HCT116 (cell line): ENCODE results near the gene PRPH2. TPM values are rescaled to one million over a fixed set of nuclear protein-coding genes. Genes with fewer than 3 reads are reported as not detected.

Experiments used
- ATAC-seq: fragments of 200-7000 bp; cut with Tn5 transposase; 2 replicates; pipeline ENCODE4 v1.9.1; 2020; ENCODE audit warnings: mild to moderate bottlenecking, moderate library complexity
- BruUV-seq: library from RNA; stranded (reverse); fragments of 400-500 nt; replicated peaks from 2 replicates; lab custom pipeline; 2021; lab: Mats Ljungman, UMichigan
- CTCF ChIA-PET: fragments of 300-600 bp; sonication (Branson Sonifier 250); formaldehyde crosslinking; loops from one replicate; lab custom pipeline; 2021; ENCODE audit warnings: antibody characterized with exemption; lab: Charles Lee
- POLR2A ChIA-PET: fragments of 300-600, 350-600 bp; sonication (Branson Sonifier 250); formaldehyde crosslinking; loops from one replicate; lab custom pipeline; 2021; ENCODE audit warnings: antibody characterized with exemption; lab: Charles Lee
- RAD21 ChIA-PET, 2 experiments: fragments of 300-600 bp; sonication (Branson Sonifier 250); formaldehyde crosslinking; loops; one replicate each; lab custom pipeline; 2023; ENCODE audit warnings: low total read pairs in 2 of 2; ENCODE audit not compliant: uncharacterized antibody in 2 of 2, unreplicated experiment in 2 of 2, low non-redundant PET in 1 of 2; lab: Charles Lee
- DNase-seq: peaks from one replicate; pipeline ENCODE4 v3.0.0-alpha.2; 2010; ENCODE audit warnings: low read depth, low spot score
- H2AFZ ChIP-seq: fragments of 200-600 bp; shearing (Covaris generic), sonication (generic); 2 replicates; pipeline ENCODE4 v1.6.1; 2017; ENCODE audit warnings: low read depth, mixed run types, mixed read lengths, antibody characterized with exemption, low read length; ENCODE audit not compliant: poor library complexity, severe bottlenecking
- H3K27ac ChIP-seq: 2 replicates; pipeline ENCODE4 v1.5.1; 2012; ENCODE audit warnings: low read depth, low read length
- H3K27me3 ChIP-seq: fragments of 200-600 bp; sonication (generic); 2 replicates; pipeline ENCODE4 v1.6.1; 2016; ENCODE audit warnings: mixed run types, low read length, mixed read lengths; ENCODE audit not compliant: insufficient read depth
- H3K36me3 ChIP-seq, 2 experiments: fragments of 200-500 bp in 1 of 2; fragments of 200-600 bp in 1 of 2; sonication (Bioruptor generic) in 1 of 2; sonication (generic) in 1 of 2; 2 replicates each; pipeline versions ENCODE4 v1.5.1 to v1.6.1; 2014 to 2016; ENCODE audit warnings: low read length in 2 of 2, inconsistent platforms in 1 of 2, mixed read lengths in 1 of 2, mixed run types in 1 of 2; ENCODE audit not compliant: insufficient read depth in 2 of 2, control insufficient read depth in 1 of 2
- H3K4me1 ChIP-seq, 2 experiments: fragments of 200-600 bp in 1 of 2; sonication (generic) in 1 of 2; 2 replicates each; pipeline versions ENCODE4 v1.5.1 to v1.6.1; 2012 to 2017; ENCODE audit warnings: low read length in 2 of 2, inconsistent platforms in 1 of 2, mild to moderate bottlenecking in 1 of 2, mixed read lengths in 1 of 2, mixed run types in 1 of 2, moderate library complexity in 1 of 2; ENCODE audit not compliant: insufficient read depth in 2 of 2, control insufficient read depth in 1 of 2
- H3K4me2 ChIP-seq: fragments of 200-600 bp; sonication (generic); 2 replicates; pipeline ENCODE4 v1.6.1; 2017; ENCODE audit warnings: mixed run types, low read length, mixed read lengths
- H3K4me3 ChIP-seq, 2 experiments: fragments of 200-600 bp in 1 of 2; sonication (generic) in 1 of 2; replicated peaks in 1 of 2; 2 replicates each; pipeline ENCODE4 v1.5.1; 2011 to 2016; ENCODE audit warnings: low read length in 2 of 2, control low read depth in 1 of 2, low read depth in 1 of 2, mild to moderate bottlenecking in 1 of 2, mixed read lengths in 1 of 2, mixed run types in 1 of 2
- H3K79me2 ChIP-seq: fragments of 200-600 bp; sonication (generic); 2 replicates; pipeline ENCODE4 v1.6.1; 2017; ENCODE audit warnings: mild to moderate bottlenecking, mixed run types, low read length, moderate library complexity, mixed read lengths; ENCODE audit not compliant: insufficient read depth
- H3K9ac ChIP-seq: fragments of 200-600 bp; sonication (generic); 2 replicates; pipeline ENCODE4 v1.6.1; 2016; ENCODE audit warnings: low read length, mixed read lengths
- H3K9me2 ChIP-seq: fragments of 200-600 bp; sonication (generic), shearing (Covaris generic); 2 replicates; pipeline ENCODE4 v1.6.1; 2017; ENCODE audit warnings: mixed run types, mild to moderate bottlenecking, moderate library complexity; ENCODE audit not compliant: insufficient read depth
- H3K9me3 ChIP-seq, 2 experiments: fragments of 200-500 bp in 1 of 2; fragments of 200-600 bp in 1 of 2; sonication (Bioruptor generic) in 1 of 2; sonication (generic) in 1 of 2; 2 replicates each; pipeline ENCODE4 v1.6.1; 2014 to 2017; ENCODE audit warnings: low read length in 2 of 2, mixed read lengths in 2 of 2, inconsistent platforms in 1 of 2, low read depth in 1 of 2, mild to moderate bottlenecking in 1 of 2, mixed run types in 1 of 2, moderate library complexity in 1 of 2; ENCODE audit not compliant: control insufficient read depth in 1 of 2, insufficient read depth in 1 of 2
- H4K20me1 ChIP-seq: fragments of 200-600 bp; sonication (generic), shearing (Covaris generic); 2 replicates; pipeline ENCODE4 v1.6.1; 2017; ENCODE audit warnings: mixed run types, mild to moderate bottlenecking, moderate library complexity; ENCODE audit not compliant: insufficient read depth
- EGR1 ChIP-seq: IDR thresholded peaks from 2 replicates; pipeline ENCODE4 v1.6.1; 2012; ENCODE audit warnings: low read depth
- ELF1 ChIP-seq: IDR thresholded peaks from 2 replicates; pipeline ENCODE4 v1.6.1; 2012; ENCODE audit warnings: low read depth, borderline replicate concordance
- FOSL1 ChIP-seq: IDR thresholded peaks from 2 replicates; pipeline ENCODE4 v1.6.1; 2012; ENCODE audit warnings: low read depth
- JUND ChIP-seq: IDR thresholded peaks from 2 replicates; pipeline ENCODE4 v1.6.1; 2012
- POLR2AphosphoS5 ChIP-seq: IDR thresholded peaks from 2 replicates; pipeline ENCODE4 v1.6.1; 2011; ENCODE audit warnings: mild to moderate bottlenecking, low read depth, low read length, moderate library complexity
- SP1 ChIP-seq: IDR thresholded peaks from 2 replicates; pipeline ENCODE4 v1.6.1; 2012; ENCODE audit warnings: low read depth
- SRF ChIP-seq: IDR thresholded peaks from 2 replicates; pipeline ENCODE4 v1.6.1; 2012; ENCODE audit warnings: low read depth
- TCF7L2 ChIP-seq: IDR thresholded peaks from 2 replicates; pipeline ENCODE4 v1.7.0; 2011; ENCODE audit warnings: borderline replicate concordance, inconsistent platforms; ENCODE audit not compliant: insufficient read depth, insufficient read length; ENCODE audit errors: extremely low read depth
- YY1 ChIP-seq: IDR thresholded peaks from 2 replicates; pipeline ENCODE4 v1.6.1; 2011; ENCODE audit warnings: low read length, low read depth, moderate library complexity, mild to moderate bottlenecking; ENCODE audit not compliant: insufficient replicate concordance; ENCODE audit errors: extremely low read depth
- intact Hi-C: fragments of 100-400 bp; cut with micrococcal nuclease; formaldehyde crosslinking; loops from 2 replicates; pipeline ENCODE4 v1.10.0; 2022
- total RNA-seq: library from RNA; stranded (reverse); gene quantifications from one replicate; pipeline ENCODE4 v1.2.1, GENCODE V29; 2021; ENCODE audit not compliant: unreplicated experiment

The PRPH2 gene
- total RNA-seq, 1 experiment from 2014 or later, result not detected

GRCh38 chr6:42692137-42692911 lies 30.1 kb downstream of the PRPH2 start:
- no TSS peak for BruUV-seq
- Histone ChIP-seq H4K20me1 (no peaks in the 10 kb centered on the region), H3K9me2 (no peaks in the 10 kb centered on the region), H3K4me3 (peak overlapping the region in 1 of 2 experiments; percentile 8; a peak in 2 of 4 replicates), H3K27ac (peak overlapping the region; percentile 51; the same call in 1 of the 2 replicates), H2AFZ (no peak overlapping the region), H3K27me3 (no peaks in the 10 kb centered on the region)
- RAD21 ChIA-PET, result interaction anchor here in 1 of 2 experiments (0.5 to 0.8 kb wide), 2 partner anchors 34 to 182 kb away, joined by 3 read pairs; no protein-coding TSS in a partner anchor
- peak; percentile 89 for ATAC-seq
- TF ChIP-seq FOSL1 (peak; percentile 76), TCF7L2 (no peak), EGR1 (peak; percentile 73), POLR2AphosphoS5 (peak; percentile 19; the same call in 1 of the 2 replicates), YY1 (peak; percentile 52), JUND (peak; percentile 62), ELF1 (no peak; the same call in 1 of the 2 replicates), SP1 (peak; percentile 39), SRF (0 out of 2 replicates have a peak, but pooled peaks have one; percentile 18)
- TF ChIP-seq, all 23 proteins: peak for 7
- CTCF ChIA-PET, result interaction anchor here (0.6 to 2.0 kb wide), 5 partner anchors 26 to 186 kb away, joined by 3 to 7 read pairs (median 3); no protein-coding TSS in a partner anchor
- Histone ChIP-seq H3K79me2 (no peaks in the 10 kb centered on the region), H3K9ac (peak overlapping the region; percentile 51), H3K9me3 (no peaks in the 10 kb centered on the region), H3K4me1 (peaks cover 16 to 31% of the 10 kb centered on the region in 2 experiments; a peak in 3 of 4 replicates), H3K4me2 (peak overlapping the region; percentile 69), H3K36me3 (peaks cover 8 to 27% of the 10 kb centered on the region in 2 experiments; a peak in 3 of 4 replicates)
- DNase-seq, result peak; percentile 64
- intact Hi-C loops, result no loop called here
- POLR2A ChIA-PET, result interaction anchor here (1.0 kb wide), 1 partner anchor 187 kb away, joined by 3 read pairs; the partner anchor contains the start of gene RPL7L1
